Upper lobe of left lung (tissue), 4 donors: ENCODE results near the gene PCNP.

ENCODE experiments used
- POLR2A ChIP-seq, 4 donors: fragments of 450-650 bp; IDR thresholded peaks; one replicate each; pipeline ENCODE4 v1.5.1; 2016 to 2017; ENCODE audit warnings: antibody characterized with exemption in 4 of 4, mild to moderate bottlenecking in 2 of 4
- POLR2AphosphoS5 ChIP-seq, 2 donors: sonication (generic); formaldehyde crosslinking; IDR thresholded peaks; one replicate each; pipeline ENCODE4 v1.5.1; 2017; ENCODE audit warnings: antibody characterized with exemption in 2 of 2
- TF ChIP-seq, protein P1 (sequence below), 6 experiments: fragments of 450-650 bp in 4 of 6; fragments of 200-600 bp in 2 of 6; sonication (generic) in 2 of 6; IDR thresholded peaks; one replicate each; pipeline ENCODE4 v1.5.1; 2016 to 2019; ENCODE audit warnings: antibody characterized with exemption in 6 of 6

DNA sequence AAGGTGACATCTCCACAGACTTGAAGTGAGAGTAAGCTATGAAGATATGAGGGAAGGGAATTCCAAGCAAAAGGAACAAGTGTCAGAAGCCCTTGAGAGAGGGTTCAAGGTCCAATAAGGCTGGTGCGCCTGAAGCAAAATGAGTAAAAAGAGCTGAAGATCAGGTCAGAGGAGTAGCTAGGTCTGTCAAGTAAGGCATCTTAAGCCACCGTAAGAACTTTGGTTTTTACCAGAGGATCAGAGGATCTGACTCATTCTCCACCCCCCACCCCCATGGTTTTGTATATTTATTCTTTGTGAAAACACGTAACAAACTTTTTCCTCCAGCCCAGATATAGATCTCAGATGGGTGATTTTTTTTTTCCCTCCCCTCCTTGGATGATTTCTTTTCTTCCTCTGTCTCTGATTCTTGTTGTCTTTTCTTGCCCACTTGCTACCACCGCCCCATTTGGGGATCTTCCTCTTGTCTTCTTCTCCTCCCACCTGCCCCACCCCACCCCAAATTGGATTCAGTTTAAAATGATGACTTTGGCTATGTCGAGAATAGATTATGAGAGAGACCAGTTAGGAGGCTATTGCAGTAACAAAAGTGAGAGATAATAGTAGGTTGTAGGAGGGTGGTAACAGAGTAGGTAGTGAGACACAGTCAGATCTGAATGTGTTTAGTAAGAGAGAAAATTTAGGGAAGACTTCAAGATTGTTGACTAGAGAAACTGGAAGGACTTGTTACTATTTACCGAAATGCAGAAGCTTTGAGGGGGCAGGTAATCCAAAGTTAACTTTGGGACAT lies 6.3 kb upstream of the PCNP start:
- TF ChIP-seq, protein P1, sequence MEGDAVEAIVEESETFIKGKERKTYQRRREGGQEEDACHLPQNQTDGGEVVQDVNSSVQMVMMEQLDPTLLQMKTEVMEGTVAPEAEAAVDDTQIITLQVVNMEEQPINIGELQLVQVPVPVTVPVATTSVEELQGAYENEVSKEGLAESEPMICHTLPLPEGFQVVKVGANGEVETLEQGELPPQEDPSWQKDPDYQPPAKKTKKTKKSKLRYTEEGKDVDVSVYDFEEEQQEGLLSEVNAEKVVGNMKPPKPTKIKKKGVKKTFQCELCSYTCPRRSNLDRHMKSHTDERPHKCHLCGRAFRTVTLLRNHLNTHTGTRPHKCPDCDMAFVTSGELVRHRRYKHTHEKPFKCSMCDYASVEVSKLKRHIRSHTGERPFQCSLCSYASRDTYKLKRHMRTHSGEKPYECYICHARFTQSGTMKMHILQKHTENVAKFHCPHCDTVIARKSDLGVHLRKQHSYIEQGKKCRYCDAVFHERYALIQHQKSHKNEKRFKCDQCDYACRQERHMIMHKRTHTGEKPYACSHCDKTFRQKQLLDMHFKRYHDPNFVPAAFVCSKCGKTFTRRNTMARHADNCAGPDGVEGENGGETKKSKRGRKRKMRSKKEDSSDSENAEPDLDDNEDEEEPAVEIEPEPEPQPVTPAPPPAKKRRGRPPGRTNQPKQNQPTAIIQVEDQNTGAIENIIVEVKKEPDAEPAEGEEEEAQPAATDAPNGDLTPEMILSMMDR (IDR thresholded peaks at IDR 0.05), result no peak
- no peak for TF ChIP-seq POLR2AphosphoS5 (IDR thresholded peaks at IDR 0.05)
- no peak for TF ChIP-seq POLR2A (IDR thresholded peaks at IDR 0.05)
